GM21529 (cell line): ENCODE data around the gene GDPD3.
A peak's percentile ranks its signal among the peaks of the same experiment; 100 is the strongest.
"Not testable (repeated sequence)": the region's sequence is repeated elsewhere in the genome, so short reads cannot be mapped to it uniquely, and the experiment has no call there.

Experiments used
- ATAC-seq: cut with Tn5 transposase; IDR thresholded peaks from one replicate; pipeline ENCODE4 v1.9.1; 2021; ENCODE audit not compliant: unreplicated experiment

Gene GDPD3

GRCh38 chr16:30124985-30125379, 11.6 kb upstream of the GDPD3 start:
- ATAC-seq, result no peak

- peak; percentile 6 for ATAC-seq
Measured at GRCh38 chr16:30122604-30123160, 9.3 kb upstream of the GDPD3 start.

GRCh38 chr16:30121741-30122571, 8.6 kb upstream of the GDPD3 start:
- ATAC-seq, result no peak

DNA sequence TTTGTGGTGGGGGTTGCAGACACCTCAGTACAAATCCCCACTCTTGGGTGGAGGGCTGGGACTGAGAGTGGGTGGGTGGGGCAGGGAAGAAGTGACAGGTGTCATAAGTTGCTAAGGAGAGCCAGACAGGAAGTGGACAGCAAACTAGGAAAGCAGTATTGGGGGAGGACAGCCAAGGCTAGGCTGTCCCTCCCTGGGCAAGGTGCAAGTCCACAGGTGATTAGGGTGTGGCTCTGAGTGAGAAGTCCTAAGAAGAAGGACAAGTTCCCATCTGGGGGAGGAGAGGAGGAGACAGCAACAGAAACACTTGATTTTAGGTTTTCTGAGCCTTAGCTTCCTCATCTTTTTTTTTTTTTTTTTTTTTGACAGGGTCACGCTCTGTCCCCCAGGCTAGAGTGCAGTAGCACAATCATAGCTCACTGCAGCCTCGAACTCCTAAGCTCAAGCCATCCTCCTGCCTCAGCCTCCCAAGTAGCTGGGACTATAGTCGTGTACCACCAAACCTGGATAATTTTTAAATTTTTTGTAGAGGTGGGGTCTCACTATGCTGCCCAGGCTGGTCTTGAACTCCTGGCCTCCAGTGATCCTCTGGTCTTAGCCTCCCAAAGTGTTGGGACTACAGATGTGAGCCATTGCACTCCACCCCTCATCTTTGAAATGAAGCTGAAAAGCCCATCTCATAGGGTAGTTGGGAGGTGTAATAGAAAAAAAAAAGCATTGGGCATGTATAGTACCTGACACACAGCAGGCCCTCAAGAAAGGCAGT, 7.2 kb upstream of the GDPD3 start:
- no peak for ATAC-seq

- ATAC-seq, result no peak
Measured at GRCh38 chr16:30119428-30119827, 6.1 kb upstream of the GDPD3 start.

- no peak for ATAC-seq
Measured at GRCh38 chr16:30117768-30118167, 4.4 kb upstream of the GDPD3 start.

DNA sequence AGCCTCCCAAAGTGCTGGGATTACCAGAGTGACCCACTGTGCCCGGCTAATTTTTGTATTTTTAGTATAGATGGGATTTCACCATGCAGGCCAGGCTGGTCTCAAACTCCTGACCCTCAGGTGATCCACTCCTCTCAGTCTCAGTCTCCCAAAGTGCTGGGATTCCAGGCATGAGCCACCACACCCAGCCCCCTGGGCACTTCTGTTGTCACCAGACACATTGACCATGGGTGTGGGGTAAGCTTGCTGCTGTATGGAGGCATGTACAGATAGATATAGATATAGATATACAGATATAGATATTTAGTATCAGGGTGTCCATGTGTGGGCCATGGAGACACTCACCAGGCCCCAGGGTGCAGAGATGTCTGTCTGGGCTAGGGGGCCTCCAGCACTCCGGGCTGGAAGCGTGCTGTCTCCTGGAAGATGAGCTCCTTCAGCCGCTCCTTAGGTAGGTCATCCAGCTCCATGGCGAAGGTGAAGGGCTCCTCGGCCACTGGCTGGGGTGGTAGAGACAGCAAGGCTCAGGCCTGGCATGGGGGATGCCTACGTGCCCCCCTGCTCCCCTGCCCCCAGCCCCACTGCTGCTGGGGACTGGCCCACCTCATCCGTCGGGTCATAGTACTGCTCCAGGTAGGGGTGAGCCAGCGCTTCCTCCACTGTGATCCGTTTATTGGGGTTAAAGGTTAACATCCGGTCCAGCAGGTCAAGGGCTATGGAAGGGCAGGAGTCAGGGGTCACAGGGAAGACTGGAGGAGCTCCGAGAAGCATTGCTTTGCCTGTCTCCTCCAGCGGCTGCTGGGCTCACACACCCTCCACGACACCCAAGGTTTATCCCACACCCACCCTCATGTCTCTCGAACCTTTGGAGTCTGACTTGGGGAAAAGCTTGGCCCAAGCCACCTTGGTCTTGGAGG, 3.2 kb upstream of the GDPD3 start:
- ATAC-seq, result no peak

DNA sequence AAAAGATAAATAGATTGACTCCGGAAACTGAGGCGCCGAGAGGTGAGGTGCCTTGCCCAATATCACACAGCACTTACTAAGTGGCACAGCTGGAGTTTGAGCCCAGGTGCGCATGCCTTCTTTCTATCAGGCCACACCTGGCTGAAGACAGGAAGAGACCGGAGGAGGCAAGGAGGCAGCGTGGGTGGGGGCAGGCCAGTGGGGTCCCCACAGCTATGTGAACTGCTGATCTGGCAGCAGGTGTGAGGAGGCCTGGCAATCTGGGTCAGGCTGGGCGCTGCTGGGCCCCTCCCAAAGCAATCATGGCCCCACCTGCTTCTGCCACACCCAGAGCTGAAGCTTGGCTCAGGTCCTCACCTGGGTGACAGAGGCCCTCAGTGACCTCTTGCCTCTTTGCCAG, 1.9 kb upstream of the GDPD3 start:
- no peak for ATAC-seq

GRCh38 chr16:30114833-30115232, 1.5 kb upstream of the GDPD3 start:
- not testable (repeated sequence) for ATAC-seq

DNA sequence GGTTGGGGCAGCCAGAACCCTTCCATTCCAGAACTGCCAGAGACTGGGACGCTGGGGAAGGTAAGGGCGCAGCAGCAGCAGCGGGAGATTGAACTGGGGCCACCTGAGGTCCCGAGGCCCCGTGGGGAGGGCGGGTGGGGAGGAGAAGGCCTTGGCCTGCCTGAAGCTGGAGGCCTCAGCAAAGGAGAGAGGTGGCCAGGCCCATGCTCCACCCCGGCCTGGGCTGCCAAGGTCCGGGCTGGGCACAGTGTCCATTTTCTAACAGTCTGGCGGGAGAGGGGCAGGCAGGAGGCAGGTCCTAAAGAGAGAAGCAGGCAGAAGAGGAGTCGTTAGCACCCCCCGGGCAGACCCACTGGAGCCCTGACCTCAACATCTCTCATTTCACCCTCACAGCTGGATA, 1.1 kb upstream of the GDPD3 start:
- ATAC-seq, result no peak

GRCh38 chr16:30113711-30114333, 485 bp upstream of the GDPD3 start:
- no peak for ATAC-seq

DNA sequence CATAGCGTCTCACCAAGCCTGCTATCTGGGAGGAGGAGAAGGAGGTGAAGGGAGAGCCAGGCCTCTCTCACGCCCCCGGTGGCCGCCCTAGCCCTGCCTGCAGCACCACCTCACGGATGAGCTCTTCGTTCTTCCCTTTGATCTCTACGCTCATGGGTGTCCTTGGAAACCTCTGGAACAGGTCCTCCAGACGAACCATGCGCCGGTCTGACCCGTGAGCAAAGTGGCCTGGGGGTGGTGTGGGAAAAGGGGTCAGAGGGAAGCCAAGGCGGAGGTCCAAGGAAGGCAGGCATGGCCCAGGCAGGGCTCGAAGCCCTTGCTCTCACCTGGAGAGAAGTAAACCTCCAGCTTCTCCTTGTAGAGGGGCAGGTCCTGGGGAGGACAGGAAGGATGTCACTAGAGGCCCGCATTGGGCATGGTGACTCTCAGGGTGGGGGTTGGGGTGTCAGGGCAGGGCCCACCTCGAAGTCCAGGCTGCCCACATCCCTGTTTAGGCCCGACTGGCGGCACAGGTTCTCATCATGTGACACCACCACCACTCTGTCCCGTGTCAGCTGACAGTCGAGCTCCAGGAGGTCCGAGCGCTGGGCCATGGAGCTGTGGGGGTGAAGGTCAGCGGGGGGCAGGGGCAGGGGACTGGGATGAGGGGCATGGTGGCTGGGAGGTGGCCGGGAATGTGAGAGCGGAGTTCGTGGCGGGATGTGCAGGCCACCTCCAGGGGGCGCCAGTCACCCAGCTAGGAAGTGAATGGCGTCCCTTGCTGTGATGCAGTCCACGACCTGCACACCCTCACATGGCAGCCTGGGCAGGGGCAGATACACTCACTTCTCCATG, 923 bp downstream of the GDPD3 start:
- no peak for ATAC-seq

GRCh38 chr16:30110661-30111060, 2.7 kb downstream of the GDPD3 start:
- ATAC-seq, result no peak

GRCh38 chr16:30108059-30108850, 5.1 kb downstream of the GDPD3 start:
- ATAC-seq, result no peak

- no peak for ATAC-seq
Measured at GRCh38 chr16:30104492-30104891, 8.8 kb downstream of the GDPD3 start.

GRCh38 chr16:30104090-30104489, 9.2 kb downstream of the GDPD3 start:
- ATAC-seq, result no peak

DNA sequence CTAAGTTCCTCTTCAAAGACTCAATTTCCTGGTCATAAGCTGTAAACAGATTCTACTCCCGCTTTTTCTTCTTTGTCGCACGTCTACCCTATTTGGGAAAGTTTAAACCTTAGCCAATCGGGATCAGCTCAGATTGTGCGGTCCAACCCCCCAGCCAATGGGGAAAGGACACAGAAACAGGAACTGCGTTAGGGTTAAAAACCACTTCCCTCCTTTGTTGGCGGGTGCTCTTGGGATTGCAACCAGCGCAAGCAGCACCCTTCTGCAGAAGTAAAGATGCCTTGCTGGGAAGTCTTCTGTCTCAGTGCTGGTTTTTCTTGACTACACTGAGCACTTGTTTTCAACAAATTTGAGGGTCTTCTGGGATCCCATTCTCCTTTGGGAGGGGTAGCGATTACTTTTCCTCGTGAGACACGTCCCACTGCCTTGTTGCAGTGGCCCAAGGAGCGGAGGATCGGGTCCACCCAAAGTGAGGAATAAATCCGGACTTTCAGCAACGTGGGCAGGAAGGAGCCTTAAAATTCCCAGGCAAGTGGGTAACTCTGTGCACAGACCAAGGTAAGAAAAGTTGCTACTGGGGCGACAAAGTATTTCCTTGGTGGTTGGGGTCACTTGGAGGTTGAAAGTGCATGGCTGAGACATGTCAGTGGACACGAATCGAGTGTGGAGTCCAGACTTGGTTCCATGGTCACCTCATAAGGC, 16.3 kb downstream of the GDPD3 start:
- ATAC-seq, result no peak
